HepG2 (cell line): Measurements from ENCODE around the gene ATP5F1E. TPM values are rescaled to one million over a fixed set of nuclear protein-coding genes. Genes with fewer than 3 reads are reported as not detected.

ENCODE experiments used
- ATAD3A ChIP-seq: sonication (generic); formaldehyde crosslinking; IDR thresholded peaks from 2 replicates; pipeline ENCODE4 v1.4.0; 2020; ENCODE audit warnings: missing genetic modification reagents
- CEBPB ChIP-seq: IDR thresholded peaks from 2 replicates; pipeline ENCODE4 v1.6.1; 2011; ENCODE audit warnings: low read depth, low read length, improper control_type of control experiment, borderline replicate concordance
- DR1 ChIP-seq: sonication (generic); formaldehyde crosslinking; IDR thresholded peaks from 2 replicates; pipeline ENCODE4 v1.8.0; 2021; ENCODE audit warnings: mild to moderate bottlenecking, missing genetic modification reagents, inconsistent platforms
- EP300 ChIP-seq, 3 experiments: sonication (generic) in 1 of 3; formaldehyde crosslinking in 1 of 3; IDR thresholded peaks; 2 replicates each; pipeline versions ENCODE4 v1.5.1 to v1.6.1; 2011 to 2020; ENCODE audit warnings: low read depth in 2 of 3, low read length in 2 of 3, borderline replicate concordance in 1 of 3, improper control_type of control experiment in 1 of 3, mild to moderate bottlenecking in 1 of 3, missing genetic modification reagents in 1 of 3, moderate library complexity in 1 of 3
- ISL2 ChIP-seq: sonication (generic); formaldehyde crosslinking; IDR thresholded peaks from 2 replicates; pipeline ENCODE4 v1.5.0; 2020; ENCODE audit warnings: missing genetic modification reagents
- KAT8 ChIP-seq: IDR thresholded peaks from 2 replicates; pipeline ENCODE4 v1.6.1; 2016; ENCODE audit warnings: missing genetic modification reagents, missing compliant biosample characterization
- MEIS1 ChIP-seq: sonication (generic); formaldehyde crosslinking; IDR thresholded peaks from 2 replicates; pipeline ENCODE4 v1.9.0; 2021; ENCODE audit warnings: mild to moderate bottlenecking, missing genetic modification reagents, moderate library complexity, borderline replicate concordance
- NFAT5 ChIP-seq: sonication (generic); formaldehyde crosslinking; IDR thresholded peaks from 2 replicates; pipeline ENCODE4 v1.4.0; 2020; ENCODE audit warnings: missing genetic modification reagents
- NR3C1 ChIP-seq: sonication (generic); formaldehyde crosslinking; IDR thresholded peaks from 2 replicates; pipeline ENCODE4 v1.4.0; 2020; ENCODE audit warnings: missing genetic modification reagents
- POGZ ChIP-seq: sonication (generic); formaldehyde crosslinking; IDR thresholded peaks from 2 replicates; pipeline ENCODE4 v1.4.0; 2020; ENCODE audit warnings: mild to moderate bottlenecking, missing genetic modification reagents
- PRPF4 ChIP-seq: fragments of 200-400 bp; formaldehyde crosslinking; IDR thresholded peaks from 2 replicates; pipeline ENCODE4 v1.6.1; 2016; ENCODE audit warnings: low read length, low read depth; ENCODE audit not compliant: poor library complexity, severe bottlenecking
- RARA ChIP-seq: IDR thresholded peaks from 2 replicates; pipeline ENCODE4 v1.6.1; 2016; ENCODE audit warnings: missing genetic modification reagents, missing compliant biosample characterization
- ZBTB33 ChIP-seq: sonication (generic); formaldehyde crosslinking; IDR thresholded peaks from 2 replicates; pipeline ENCODE4 v1.4.0; 2020; ENCODE audit warnings: missing genetic modification reagents
- ZMYM2 ChIP-seq: sonication (generic); formaldehyde crosslinking; IDR thresholded peaks from 2 replicates; pipeline ENCODE4 v1.8.0; 2022; ENCODE audit warnings: mild to moderate bottlenecking, missing genetic modification reagents
- ZNF44 ChIP-seq: sonication (generic); formaldehyde crosslinking; IDR thresholded peaks from 2 replicates; pipeline ENCODE4 v1.5.1; 2020; ENCODE audit warnings: mild to moderate bottlenecking, missing genetic modification reagents
- ZNF687 ChIP-seq: sonication (generic); formaldehyde crosslinking; IDR thresholded peaks from 2 replicates; pipeline ENCODE4 v1.5.1; 2020; ENCODE audit warnings: mild to moderate bottlenecking, missing genetic modification reagents, moderate library complexity
- polyA plus RNA-seq, 8 experiments: library from polyadenylated mRNA; depleted of rRNA in 3 of 8; stranded (reverse) in 7 of 8; unstranded in 1 of 8; fragments of >200 nt; fragmentation: Illumina TruSeq in 4 of 8; extraction: Trizol in 4 of 8; gene quantifications; 2 replicates each; pipeline versions ENCODE4 v1.2.1 to v1.2.3, GENCODE V29; 2011 to 2016; ENCODE audit warnings: low read depth in 4 of 8, missing spikeins in 1 of 8, mixed read lengths in 1 of 8; ENCODE audit not compliant: insufficient read depth in 1 of 8
- total RNA-seq, 5 experiments: library from RNA; depleted of rRNA; stranded (reverse); fragments of >200 nt; fragmentation: Illumina TruSeq; extraction: Trizol; gene quantifications; 2 replicates each; pipeline ENCODE4 v1.2.3, GENCODE V29; 2016; ENCODE audit warnings: low read depth in 1 of 5

Gene ATP5F1E
- total and polyA plus RNA-seq, 2 of the 13 experiments (the other 11 are each of a cell fraction or from before 2014, with no cell fraction given): 121 to 134 TPM

GRCh38 chr20:59010995-59011873 lies 20.9 kb downstream of the ATP5F1E start (continued):
- TF ChIP-seq EP300 (IDR thresholded peaks at IDR 0.05; ENCODE audit: low read depth in 2 of 2, low read length in 2 of 2): no peak; a peak in 1 of 4 replicates
- TF ChIP-seq EP300 (CRISPR knock-in tag; IDR thresholded peaks at IDR 0.05; ENCODE audit: borderline replicate concordance): 0 out of 2 replicates have a peak, but pooled peaks have one; percentile 19
- TF ChIP-seq KAT8: 0 out of 2 replicates have a peak, but pooled peaks have one; percentile 14
- peak; percentile 57; the same call in 1 of the 2 replicates for TF ChIP-seq ZMYM2 (CRISPR knock-in tag)
- TF ChIP-seq ISL2 (CRISPR knock-in tag): no peak
- peak; percentile 15; the same call in 1 of the 2 replicates for TF ChIP-seq RARA (CRISPR knock-in tag)
- 0 out of 2 replicates have a peak, but pooled peaks have one; percentile 31 for TF ChIP-seq NFAT5 (CRISPR knock-in tag)
- no peak for TF ChIP-seq NR3C1 (CRISPR knock-in tag)
- TF ChIP-seq MEIS1: no peak
- TF ChIP-seq PRPF4: peak; percentile 28
- no peak for TF ChIP-seq ATAD3A
- peak; percentile 78 for TF ChIP-seq ZBTB33 (CRISPR knock-in tag)
- TF ChIP-seq ZNF44: peak; percentile 52; the same call in 1 of the 2 replicates
- peak; percentile 48 for TF ChIP-seq POGZ
- peak; percentile 63 for TF ChIP-seq ZNF687 (CRISPR knock-in tag)
- TF ChIP-seq CEBPB: no peak
- no peak for TF ChIP-seq DR1 (CRISPR knock-in tag)
